Activated CD4-positive, alpha-beta T cell treated with anti-CD3 and anti-CD28 coated beads, Interleukin-10, Interleukin-2, amounts not matched to agents 100 ng/mL and 50 ng/mL, durations not matched to agents 16 hours and 8 hours (primary cell): ENCODE data around the gene RUFY2.
"Not testable (repeated sequence)": the region's sequence is repeated elsewhere in the genome, so short reads cannot be mapped to it uniquely, and the experiment has no call there.

Experiments
- DNase-seq: peaks from one replicate; pipeline ENCODE4 v3.0.0-alpha.2; 2020

The RUFY2 gene

GRCh38 chr10:68318331-68319059 is 88.6 kb downstream of the RUFY2 start:
- no peak for DNase-seq

- no peak for DNase-seq
These were observed 91.5 kb downstream of the RUFY2 start for GRCh38 chr10:68315582-68315981.

GRCh38 chr10:68314930-68315329 is 92.1 kb downstream of the RUFY2 start:
- DNase-seq = not testable (repeated sequence)

GRCh38 chr10:68310531-68310930 is 96.5 kb downstream of the RUFY2 start:
- no peak for DNase-seq

- DNase-seq = no peak
These were observed 101.2 kb downstream of the RUFY2 start for GRCh38 chr10:68305854-68306253.

GRCh38 chr10:68303849-68304412 is 103.1 kb downstream of the RUFY2 start:
- DNase-seq = no peak

- no peak for DNase-seq
These were observed 104.2 kb downstream of the RUFY2 start for GRCh38 chr10:68302871-68303270.

- DNase-seq = no peak
These were observed 104.6 kb downstream of the RUFY2 start for GRCh38 chr10:68302503-68302823.

- DNase-seq = peak; percentile 39
These were observed 105.1 kb downstream of the RUFY2 start for GRCh38 chr10:68301790-68302502.

- DNase-seq = no peak
These were observed 105.8 kb downstream of the RUFY2 start for GRCh38 chr10:68301301-68301700.

GRCh38 chr10:68296843-68297663 is 110.0 kb downstream of the RUFY2 start:
- no peak for DNase-seq
